HepG2 (cell line): ENCODE measurements around the gene PLEKHB2. TPM values are rescaled to one million over a fixed set of nuclear protein-coding genes. Genes with fewer than 3 reads are reported as not detected.

Experiments used
- BATF2 ChIP-seq: sonication (generic); formaldehyde crosslinking; IDR thresholded peaks from 2 replicates; pipeline ENCODE4 v1.8.0; 2022; ENCODE audit warnings: mild to moderate bottlenecking, missing genetic modification reagents, moderate library complexity
- HOXA7 ChIP-seq: sonication (generic); formaldehyde crosslinking; IDR thresholded peaks from 2 replicates; pipeline ENCODE4 v1.8.1; 2022; ENCODE audit warnings: mild to moderate bottlenecking, missing genetic modification reagents, moderate library complexity
- KDM5A ChIP-seq: fragments of 200-600 bp; sonication (generic); IDR thresholded peaks from 2 replicates; pipeline ENCODE4 v1.7.0; 2018; ENCODE audit warnings: antibody characterized with exemption, mild to moderate bottlenecking, low read length, borderline replicate concordance
- NR2F1 ChIP-seq, 2 experiments: fragments of 450-650 bp in 1 of 2; formaldehyde crosslinking in 1 of 2; IDR thresholded peaks; 2 replicates each; pipeline versions ENCODE4 v1.5.0 to v1.6.1; 2016 to 2020; ENCODE audit warnings: mild to moderate bottlenecking in 1 of 2, missing compliant biosample characterization in 1 of 2, missing genetic modification reagents in 1 of 2, moderate library complexity in 1 of 2
- RFXANK ChIP-seq: IDR thresholded peaks from 2 replicates; pipeline ENCODE4 v1.6.1; 2016
- TERF1 ChIP-seq: sonication (generic); formaldehyde crosslinking; IDR thresholded peaks from 2 replicates; pipeline ENCODE4 v1.8.0; 2022; ENCODE audit warnings: mild to moderate bottlenecking, missing genetic modification reagents, moderate library complexity
- THRA ChIP-seq: sonication (generic); formaldehyde crosslinking; IDR thresholded peaks from 2 replicates; pipeline ENCODE4 v1.4.0; 2020; ENCODE audit warnings: missing genetic modification reagents, borderline replicate concordance
- ZBTB43 ChIP-seq: sonication (generic); formaldehyde crosslinking; conservative IDR thresholded peaks from 2 replicates; pipeline ENCODE4 v1.4.0; 2020; ENCODE audit warnings: missing genetic modification reagents
- ZNF253 ChIP-seq: sonication (generic); formaldehyde crosslinking; IDR thresholded peaks from 2 replicates; pipeline ENCODE4 v1.8.0; 2022; ENCODE audit warnings: mild to moderate bottlenecking, missing genetic modification reagents, borderline replicate concordance
- ZNF280B ChIP-seq: sonication (generic); formaldehyde crosslinking; IDR thresholded peaks from 2 replicates; pipeline ENCODE4 v1.5.0; 2020; ENCODE audit warnings: missing genetic modification reagents, mild to moderate bottlenecking, borderline replicate concordance
- ZNF343 ChIP-seq: sonication (generic); formaldehyde crosslinking; IDR thresholded peaks from 2 replicates; pipeline ENCODE4 v1.4.0; 2020; ENCODE audit warnings: mild to moderate bottlenecking, missing genetic modification reagents
- ZNF629 ChIP-seq: sonication (generic); formaldehyde crosslinking; conservative IDR thresholded peaks from 2 replicates; pipeline ENCODE4 v1.5.0; 2020; ENCODE audit warnings: missing genetic modification reagents
- ZNF724P ChIP-seq: sonication (generic); formaldehyde crosslinking; IDR thresholded peaks from 2 replicates; pipeline ENCODE4 v1.8.0; 2022; ENCODE audit warnings: missing genetic modification reagents, borderline replicate concordance
- ZNF800 ChIP-seq: sonication (generic); formaldehyde crosslinking; IDR thresholded peaks from 2 replicates; pipeline ENCODE4 v1.4.0; 2020; ENCODE audit warnings: missing genetic modification reagents
- polyA plus RNA-seq, 8 experiments: library from polyadenylated mRNA; depleted of rRNA in 3 of 8; stranded (reverse) in 7 of 8; unstranded in 1 of 8; fragments of >200 nt; fragmentation: Illumina TruSeq in 4 of 8; extraction: Trizol in 4 of 8; gene quantifications; 2 replicates each; pipeline versions ENCODE4 v1.2.1 to v1.2.3, GENCODE V29; 2011 to 2016; ENCODE audit warnings: low read depth in 4 of 8, missing spikeins in 1 of 8, mixed read lengths in 1 of 8; ENCODE audit not compliant: insufficient read depth in 1 of 8
- total RNA-seq, 5 experiments: library from RNA; depleted of rRNA; stranded (reverse); fragments of >200 nt; fragmentation: Illumina TruSeq; extraction: Trizol; gene quantifications; 2 replicates each; pipeline ENCODE4 v1.2.3, GENCODE V29; 2016; ENCODE audit warnings: low read depth in 1 of 5
- TF ChIP-seq, protein P1 (sequence below): sonication (generic); formaldehyde crosslinking; IDR thresholded peaks from 2 replicates; pipeline ENCODE4 v1.5.0; 2020; ENCODE audit warnings: mild to moderate bottlenecking, missing genetic modification reagents
- TF ChIP-seq, protein P2 (sequence below): IDR thresholded peaks from 2 replicates; pipeline ENCODE4 v1.6.1; 2016; ENCODE audit warnings: mild to moderate bottlenecking, missing biosample characterization, missing genetic modification reagents

PLEKHB2 gene
- total and polyA plus RNA-seq, 2 of the 13 experiments (the other 11 are each of a cell fraction or from before 2014, with no cell fraction given), result 73.0 to 78.9 TPM

- TF ChIP-seq, protein P1, sequence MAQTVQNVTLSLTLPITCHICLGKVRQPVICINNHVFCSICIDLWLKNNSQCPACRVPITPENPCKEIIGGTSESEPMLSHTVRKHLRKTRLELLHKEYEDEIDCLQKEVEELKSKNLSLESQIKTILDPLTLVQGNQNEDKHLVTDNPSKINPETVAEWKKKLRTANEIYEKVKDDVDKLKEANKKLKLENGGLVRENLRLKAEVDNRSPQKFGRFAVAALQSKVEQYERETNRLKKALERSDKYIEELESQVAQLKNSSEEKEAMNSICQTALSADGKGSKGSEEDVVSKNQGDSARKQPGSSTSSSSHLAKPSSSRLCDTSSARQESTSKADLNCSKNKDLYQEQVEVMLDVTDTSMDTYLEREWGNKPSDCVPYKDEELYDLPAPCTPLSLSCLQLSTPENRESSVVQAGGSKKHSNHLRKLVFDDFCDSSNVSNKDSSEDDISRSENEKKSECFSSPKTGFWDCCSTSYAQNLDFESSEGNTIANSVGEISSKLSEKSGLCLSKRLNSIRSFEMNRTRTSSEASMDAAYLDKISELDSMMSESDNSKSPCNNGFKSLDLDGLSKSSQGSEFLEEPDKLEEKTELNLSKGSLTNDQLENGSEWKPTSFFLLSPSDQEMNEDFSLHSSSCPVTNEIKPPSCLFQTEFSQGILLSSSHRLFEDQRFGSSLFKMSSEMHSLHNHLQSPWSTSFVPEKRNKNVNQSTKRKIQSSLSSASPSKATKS, result no peak; the same call in 1 of the 2 replicates
- peak; percentile 86 for TF ChIP-seq KDM5A
- TF ChIP-seq THRA (CRISPR knock-in tag), result peak; percentile 41; the same call in 1 of the 2 replicates
- TF ChIP-seq, protein P2, sequence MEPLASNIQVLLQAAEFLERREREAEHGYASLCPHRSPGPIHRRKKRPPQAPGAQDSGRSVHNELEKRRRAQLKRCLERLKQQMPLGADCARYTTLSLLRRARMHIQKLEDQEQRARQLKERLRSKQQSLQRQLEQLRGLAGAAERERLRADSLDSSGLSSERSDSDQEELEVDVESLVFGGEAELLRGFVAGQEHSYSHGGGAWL (CRISPR knock-in tag), result peak; percentile 89
- 0 out of 2 replicates have a peak, but pooled peaks have one; percentile 55 for TF ChIP-seq ZBTB43
- TF ChIP-seq TERF1, result no peak
- no peak; the same call in 1 of the 2 replicates for TF ChIP-seq BATF2 (CRISPR knock-in tag)
- no peak for TF ChIP-seq ZNF280B (CRISPR knock-in tag)
- TF ChIP-seq ZNF253 (CRISPR knock-in tag), result no peak; the same call in 1 of the 2 replicates
- TF ChIP-seq HOXA7 (CRISPR knock-in tag), result no peak
- 0 out of 4 replicates have a peak, but pooled peaks of 1 of the 2 experiments have one; percentile 6 for TF ChIP-seq NR2F1 (CRISPR knock-in tag; IDR thresholded peaks at IDR 0.05)
- peak; percentile 49; the same call in 1 of the 2 replicates for TF ChIP-seq ZNF343 (CRISPR knock-in tag)
- TF ChIP-seq RFXANK (CRISPR knock-in tag), result no peak
- TF ChIP-seq ZNF724P (CRISPR knock-in tag), result peak; percentile 18; the same call in 1 of the 2 replicates
- no peak for TF ChIP-seq ZNF800 (CRISPR knock-in tag)
- no peak for TF ChIP-seq ZNF629 (CRISPR knock-in tag)
These were observed 12.0 kb upstream of the PLEKHB2 start, which contains the start of gene FAM168B (continued) for GRCh38 chr2:131093006-131093695.
